Lower leg skin (tissue), 4 donors: ENCODE measurements around the gene ATF6. TPM values are rescaled to one million over a fixed set of nuclear protein-coding genes. Genes with fewer than 3 reads are reported as not detected.

Experiments used
- DNase-seq, 2 donors: peaks; one replicate each; pipeline ENCODE4 v3.0.0-alpha.2; 2019; ENCODE audit warnings: low spot score in 2 of 2
- H3K4me3 ChIP-seq: fragments of 200-600 bp; sonication (generic); 2 replicates; pipeline ENCODE4 v1.5.1; 2017; ENCODE audit warnings: mild to moderate bottlenecking, low read depth; ENCODE audit not compliant: poor library complexity, severe bottlenecking
- CTCF ChIP-seq, 3 donors: fragments of 450-650 bp; IDR thresholded peaks; one replicate each; pipeline ENCODE4 v1.5.1; 2016; ENCODE audit warnings: antibody characterized with exemption in 3 of 3, mild to moderate bottlenecking in 3 of 3, moderate library complexity in 2 of 3
- POLR2A ChIP-seq, 2 donors: fragments of 450-650 bp; IDR thresholded peaks; one replicate each; pipeline ENCODE4 v1.6.1; 2016 to 2017; ENCODE audit warnings: antibody characterized with exemption in 2 of 2, mild to moderate bottlenecking in 1 of 2, moderate library complexity in 1 of 2
- WGBS, 2 donors: methylation state at CpG; one replicate each; pipeline ENCODE4 v1.1.5; 2018; 5-methylcytosine and 5-hydroxymethylcytosine counted together
- intact Hi-C: fragments of 100-400 bp; cut with DNase I; formaldehyde crosslinking; loops from one replicate; pipeline ENCODE4 v1.15.0; 2023; ENCODE audit warnings: low total_unique reads
- total RNA-seq, 4 donors: library from RNA; depleted of rRNA; stranded (reverse); fragments of >200 nt; gene quantifications; one replicate each; pipeline ENCODE4 v1.1.0, GENCODE V29; 2016

Gene ATF6
- total RNA-seq, 4 donors from 2014 or later = 28.7 to 33.5 (median 31.2) TPM

GRCh38 chr1:161999301-162000052, 233.4 kb downstream of the ATF6 start:
- no peak for TF ChIP-seq CTCF (IDR thresholded peaks at IDR 0.05)
- no peak for TF ChIP-seq POLR2A (IDR thresholded peaks at IDR 0.05)
- 77 to 82% methylated on average over 8 of the region's 8 CpGs for WGBS, 2 donors
- H3K4me3 ChIP-seq = no peak overlapping the region
- intact Hi-C loops = no loop called here
- DNase-seq = peak in 1 of 2 donors; percentile 74

DNA sequence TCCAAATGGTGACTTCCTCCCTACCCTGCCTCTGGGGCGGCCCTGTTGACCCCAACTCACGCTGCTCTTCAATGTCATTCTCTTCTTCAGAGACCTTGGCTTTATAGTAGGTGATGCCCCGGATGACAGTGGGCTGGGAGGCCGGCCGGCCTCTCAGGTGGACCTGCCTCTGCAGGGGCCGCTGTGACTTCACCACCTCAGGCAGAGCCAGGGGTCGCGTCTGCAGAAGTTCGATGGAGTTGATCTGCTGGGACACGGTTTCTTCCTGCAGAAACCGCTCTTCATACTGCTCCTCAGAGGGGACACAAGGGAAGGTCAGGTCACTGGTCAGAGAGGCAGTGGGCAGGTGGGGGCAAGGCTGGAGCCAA, 233.9 kb downstream of the ATF6 start:
- intact Hi-C loops = no loop called here
- no peak for TF ChIP-seq POLR2A (IDR thresholded peaks at IDR 0.05)
- TF ChIP-seq CTCF (IDR thresholded peaks at IDR 0.05) = no peak
- H3K4me3 ChIP-seq = no peak overlapping the region
- 96 to 97% methylated on average over 11 of the region's 11 CpGs for WGBS, 2 donors
- DNase-seq = peak in 1 of 2 donors; percentile 49

DNA sequence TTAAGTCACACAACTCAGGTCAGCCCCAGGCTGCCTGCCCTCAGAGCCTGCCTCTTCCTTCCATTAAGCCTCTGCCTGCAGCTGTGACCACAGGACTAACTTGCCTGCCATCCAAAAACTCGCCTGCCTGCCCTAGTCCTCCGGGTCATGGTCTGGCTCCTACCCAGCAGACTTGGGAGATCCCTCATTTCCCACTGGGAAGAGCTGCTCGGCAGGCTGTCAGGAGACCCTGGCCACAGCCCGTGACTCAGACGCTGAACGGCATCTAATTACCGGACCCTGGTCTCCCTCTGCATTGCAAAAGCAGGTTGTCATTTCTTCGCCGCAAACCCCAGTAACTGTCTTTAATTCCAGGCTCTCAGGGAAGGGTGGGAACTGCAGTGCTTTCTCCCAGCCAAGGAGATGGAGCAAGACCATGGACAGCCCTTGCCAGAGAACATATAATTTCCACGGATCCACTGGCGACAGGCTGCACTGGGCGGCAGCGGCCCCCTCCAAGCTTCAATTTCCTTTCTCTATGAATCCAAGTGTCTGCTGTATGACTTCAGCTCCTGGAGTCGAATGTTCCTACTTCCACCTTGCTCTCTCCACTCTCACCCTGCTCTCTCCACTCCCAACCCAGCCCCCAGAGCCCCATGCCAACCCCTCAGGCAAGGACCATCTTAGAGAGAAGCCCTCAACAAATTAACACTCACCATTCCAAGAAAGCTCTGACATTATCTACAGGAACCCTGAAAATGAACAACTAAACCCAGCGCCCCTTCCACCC, 237.1 kb downstream of the ATF6 start:
- no peak overlapping the region for H3K4me3 ChIP-seq
- DNase-seq = peak; percentile 65 to 90
- 31 to 47% methylated on average over 15 of the region's 15 CpGs for WGBS, 2 donors
- intact Hi-C loops = no loop called here
- TF ChIP-seq CTCF (IDR thresholded peaks at IDR 0.05) (no peak), POLR2A (IDR thresholded peaks at IDR 0.05) (no peak)

- WGBS, 2 donors = 19 to 28% methylated on average over 5 of the region's 5 CpGs
Measured at GRCh38 chr1:162003830-162004215, 237.7 kb downstream of the ATF6 start.

GRCh38 chr1:162004441-162004950, 238.4 kb downstream of the ATF6 start:
- H3K4me3 ChIP-seq = no peak overlapping the region
- TF ChIP-seq POLR2A (IDR thresholded peaks at IDR 0.05) (no peak), CTCF (IDR thresholded peaks at IDR 0.05) (no peak)
- peak in 1 of 2 donors; percentile 68 for DNase-seq
- 84 to 90% methylated on average over 3 of the region's 3 CpGs for WGBS, 2 donors
- intact Hi-C loops = no loop called here

More at GRCh38 chr1:162003830-162004215, 237.7 kb downstream of the ATF6 start:
- TF ChIP-seq POLR2A (IDR thresholded peaks at IDR 0.05) (no peak), CTCF (IDR thresholded peaks at IDR 0.05) (no peak)
- peak; percentile 39 to 89 for DNase-seq
- intact Hi-C loops = no loop called here
- no peak overlapping the region for H3K4me3 ChIP-seq
